Activated T-cell treated with anti-CD3 and anti-CD28 coated beads, Interleukin-2, amount 50 U/mL, for 4 hours (primary cell): ENCODE measurements around the gene MBP. TPM values are rescaled to one million over a fixed set of nuclear protein-coding genes. Genes with fewer than 3 reads are reported as not detected.

ENCODE experiments used
- ATAC-seq, 2 donors: fragments of 200-7000 bp; cut with Tn5 transposase; one replicate each; pipeline ENCODE4 v1.10.0; 2021
- DNase-seq: peaks from one replicate; pipeline ENCODE4 v3.0.0-alpha.2; 2020
- H3K27me3 Mint-ChIP-seq: one replicate; pipeline ENCODE4 v1.8.0; 2021; ENCODE audit warnings: low read depth, mixed read lengths
- H3K36me3 Mint-ChIP-seq: one replicate; pipeline ENCODE4 v1.8.0; 2022; ENCODE audit warnings: mixed read lengths; ENCODE audit not compliant: insufficient read depth
- H3K4me1 Mint-ChIP-seq: one replicate; pipeline ENCODE4 v1.8.0; 2021; ENCODE audit warnings: low read depth, mixed read lengths
- H3K4me3 Mint-ChIP-seq: one replicate; pipeline ENCODE4 v1.8.0; 2021; ENCODE audit warnings: mild to moderate bottlenecking, moderate library complexity, mixed read lengths
- H3K9me3 Mint-ChIP-seq: one replicate; pipeline ENCODE4 v1.8.0; 2021; ENCODE audit warnings: mixed read lengths
- total RNA-seq, 3 donors: library from RNA; stranded (reverse); gene quantifications; one replicate each; pipeline ENCODE4 v1.2.1, GENCODE V29; 2021

Gene MBP
- total RNA-seq, 3 donors from 2014 or later: 28.1 to 32.9 (median 32.3) TPM

- ATAC-seq (no peak), DNase-seq (no peak)
- Mint-ChIP-seq H3K36me3 (peaks cover 17% of the 10 kb centered on the region), H3K4me3 (no peak overlapping the region), H3K4me1 (peaks cover 63% of the 10 kb centered on the region), H3K9me3 (no peaks in the 10 kb centered on the region), H3K27me3 (no peaks in the 10 kb centered on the region)
These were observed 80.8 kb downstream of the MBP start for GRCh38 chr18:77051581-77052296.

GRCh38 chr18:77049938-77050337 is 82.6 kb downstream of the MBP start:
- no peak for ATAC-seq
- peaks cover 47% of the 10 kb centered on the region for H3K4me1 Mint-ChIP-seq

GRCh38 chr18:77047803-77048419 is 84.7 kb downstream of the MBP start:
- Mint-ChIP-seq H3K9me3 (no peaks in the 10 kb centered on the region), H3K27me3 (no peaks in the 10 kb centered on the region), H3K36me3 (peaks cover 23% of the 10 kb centered on the region), H3K4me1 (peaks cover 31% of the 10 kb centered on the region), H3K4me3 (no peak overlapping the region)
- DNase-seq (no peak), ATAC-seq (no peak)

More at GRCh38 chr18:77049938-77050337, 82.6 kb downstream of the MBP start:
- Mint-ChIP-seq H3K36me3 (peaks cover 17% of the 10 kb centered on the region), H3K27me3 (no peaks in the 10 kb centered on the region), H3K9me3 (no peaks in the 10 kb centered on the region), H3K4me3 (no peak overlapping the region)
- DNase-seq: no peak

DNA sequence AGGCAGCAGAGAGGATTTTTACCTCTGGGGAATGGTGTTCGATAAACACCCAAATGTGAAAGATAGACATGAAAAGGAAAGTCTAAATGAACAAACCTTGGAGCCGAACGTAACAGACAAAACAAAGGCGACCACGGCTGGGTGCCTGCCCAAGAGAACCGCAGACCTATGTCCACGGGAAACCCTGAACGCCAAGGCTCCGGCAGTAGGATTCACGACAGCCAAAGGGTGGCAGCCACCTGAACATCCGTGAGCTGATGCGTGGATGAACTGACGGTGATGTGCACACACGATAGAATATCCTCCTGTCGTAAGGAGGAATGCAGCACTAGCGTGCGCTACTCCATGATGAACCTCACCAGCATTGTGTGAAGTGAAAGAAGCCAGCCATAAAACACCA is 85.6 kb downstream of the MBP start:
- Mint-ChIP-seq H3K36me3 (peaks cover 23% of the 10 kb centered on the region), H3K27me3 (no peaks in the 10 kb centered on the region), H3K4me3 (no peak overlapping the region), H3K9me3 (no peaks in the 10 kb centered on the region), H3K4me1 (peaks cover 27% of the 10 kb centered on the region)
- DNase-seq (no peak), ATAC-seq (no peak)

DNA sequence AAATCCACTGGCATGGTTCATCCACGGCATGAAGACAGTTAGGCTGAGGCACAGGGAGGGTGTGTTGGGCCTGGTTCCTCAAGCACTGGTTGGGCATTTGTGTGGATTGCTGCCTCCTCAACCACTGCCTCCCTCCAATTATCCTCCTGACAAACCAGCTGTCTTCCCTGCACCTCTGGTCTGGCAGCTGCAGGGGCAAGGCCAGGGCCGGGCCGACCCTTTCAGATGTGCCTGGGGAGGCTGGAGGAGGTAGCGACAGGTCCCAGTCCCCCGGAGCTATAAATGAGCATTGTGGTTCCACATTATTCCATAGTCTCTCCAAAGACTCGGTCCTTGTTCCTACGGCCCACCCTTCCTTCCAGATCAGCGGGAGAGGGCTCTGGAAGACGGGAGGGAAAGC is 86.2 kb downstream of the MBP start:
- H3K4me3 Mint-ChIP-seq: no peak overlapping the region
- DNase-seq (no peak), ATAC-seq (no peak)
- H3K27me3 Mint-ChIP-seq: no peaks in the 10 kb centered on the region
- no peaks in the 10 kb centered on the region for H3K9me3 Mint-ChIP-seq
- peaks cover 21% of the 10 kb centered on the region for H3K36me3 Mint-ChIP-seq
- H3K4me1 Mint-ChIP-seq: peaks cover 22% of the 10 kb centered on the region

GRCh38 chr18:77045677-77046076 is 86.9 kb downstream of the MBP start:
- no peak for DNase-seq
- H3K4me3 Mint-ChIP-seq: no peak overlapping the region
- ATAC-seq: no peak
- H3K36me3 Mint-ChIP-seq: peaks cover 20% of the 10 kb centered on the region
- H3K4me1 Mint-ChIP-seq: peaks cover 20% of the 10 kb centered on the region
- no peaks in the 10 kb centered on the region for H3K9me3 Mint-ChIP-seq
- H3K27me3 Mint-ChIP-seq: no peaks in the 10 kb centered on the region

DNA sequence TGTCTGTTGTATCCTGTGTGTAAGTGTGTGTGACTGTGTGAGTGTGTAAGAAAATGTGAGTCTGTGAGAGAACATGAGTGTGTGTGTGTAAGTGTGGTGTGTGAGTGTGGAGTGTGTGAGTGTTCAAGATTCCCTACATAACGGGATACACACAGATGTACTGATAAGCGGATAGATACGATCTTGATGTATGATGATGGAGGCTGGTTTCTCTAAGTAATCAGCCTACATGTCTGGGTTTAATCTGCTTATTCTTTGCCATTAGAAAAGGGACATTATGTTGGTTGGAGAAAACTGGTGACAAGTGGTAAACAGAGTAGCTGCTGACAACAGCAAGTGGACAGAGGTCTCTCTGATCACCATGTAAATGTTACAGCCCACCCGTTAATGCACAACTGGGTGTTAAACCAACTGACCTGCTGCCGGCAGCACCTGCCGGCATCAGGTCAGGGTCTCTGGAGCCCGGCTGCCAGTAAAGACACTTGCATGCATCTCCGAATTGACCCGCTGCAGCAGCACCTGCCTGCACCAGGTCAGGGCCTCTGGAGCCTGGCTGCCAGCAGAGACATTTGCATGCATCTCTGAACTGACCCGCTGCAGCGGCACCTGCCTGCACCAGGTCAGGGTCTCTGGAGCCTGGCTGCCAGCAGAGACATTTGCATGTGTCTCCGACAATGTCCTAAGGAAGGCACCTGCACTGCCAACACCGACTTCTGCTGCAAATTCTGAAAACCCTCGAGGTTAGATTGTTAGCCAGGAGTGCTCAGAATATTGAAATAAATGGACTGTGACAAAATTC is 87.5 kb downstream of the MBP start:
- Mint-ChIP-seq H3K4me3 (no peak overlapping the region), H3K36me3 (peaks cover 22% of the 10 kb centered on the region), H3K9me3 (no peaks in the 10 kb centered on the region), H3K27me3 (no peaks in the 10 kb centered on the region), H3K4me1 (peaks cover 23% of the 10 kb centered on the region)
- ATAC-seq (no peak), DNase-seq (no peak)

DNA sequence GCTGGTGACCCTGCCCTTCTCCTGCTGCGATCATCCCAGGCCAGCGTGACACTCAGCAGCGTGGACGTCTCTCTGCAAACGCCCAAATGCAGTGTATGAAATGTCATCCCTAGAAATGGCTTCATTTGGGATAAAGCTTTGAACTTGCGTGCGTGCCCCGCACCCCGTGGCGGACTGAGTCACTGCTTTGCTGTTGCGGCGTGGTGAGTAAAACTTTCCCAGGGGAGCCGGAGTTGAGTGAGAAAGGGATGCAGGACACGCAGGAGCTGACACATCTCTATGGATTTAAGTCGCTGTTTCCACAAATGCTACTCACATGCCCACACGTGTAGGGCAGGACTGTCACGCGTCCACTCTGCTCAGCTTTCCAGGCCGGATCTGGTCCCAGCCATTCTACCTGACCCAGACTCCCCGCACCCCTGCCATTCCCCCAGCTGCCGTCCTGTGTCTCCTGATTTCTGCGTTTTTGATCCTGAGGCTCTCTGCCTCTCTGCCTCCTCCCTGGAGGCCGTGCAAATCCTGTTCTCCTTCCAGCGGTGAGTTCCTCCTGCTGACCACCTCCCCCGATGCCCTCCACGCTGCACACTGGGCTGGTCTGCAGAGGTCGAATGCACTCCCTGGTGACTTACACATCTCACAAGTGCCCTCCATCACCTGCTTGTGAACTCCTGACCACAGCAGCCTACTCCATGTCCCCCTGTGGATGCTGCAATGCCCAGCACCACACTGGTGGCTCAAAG is 88.9 kb downstream of the MBP start:
- peaks cover 32% of the 10 kb centered on the region for H3K4me1 Mint-ChIP-seq
- no peaks in the 10 kb centered on the region for H3K27me3 Mint-ChIP-seq
- no peak overlapping the region for H3K4me3 Mint-ChIP-seq
- no peaks in the 10 kb centered on the region for H3K9me3 Mint-ChIP-seq
- peaks cover 22% of the 10 kb centered on the region for H3K36me3 Mint-ChIP-seq
- no peak for ATAC-seq
- no peak for DNase-seq

GRCh38 chr18:77042583-77042982 is 90.0 kb downstream of the MBP start:
- DNase-seq: no peak
- ATAC-seq: no peak
- no peaks in the 10 kb centered on the region for H3K27me3 Mint-ChIP-seq
- H3K4me3 Mint-ChIP-seq: no peak overlapping the region
- H3K9me3 Mint-ChIP-seq: no peaks in the 10 kb centered on the region
- peaks cover 17% of the 10 kb centered on the region for H3K36me3 Mint-ChIP-seq
- peaks cover 38% of the 10 kb centered on the region for H3K4me1 Mint-ChIP-seq

GRCh38 chr18:77039196-77040130 is 93.1 kb downstream of the MBP start:
- Mint-ChIP-seq H3K9me3 (no peaks in the 10 kb centered on the region), H3K27me3 (no peaks in the 10 kb centered on the region), H3K36me3 (peaks cover 21% of the 10 kb centered on the region), H3K4me1 (peaks cover 49% of the 10 kb centered on the region), H3K4me3 (no peak overlapping the region)
- DNase-seq (no peak), ATAC-seq (no peak)

DNA sequence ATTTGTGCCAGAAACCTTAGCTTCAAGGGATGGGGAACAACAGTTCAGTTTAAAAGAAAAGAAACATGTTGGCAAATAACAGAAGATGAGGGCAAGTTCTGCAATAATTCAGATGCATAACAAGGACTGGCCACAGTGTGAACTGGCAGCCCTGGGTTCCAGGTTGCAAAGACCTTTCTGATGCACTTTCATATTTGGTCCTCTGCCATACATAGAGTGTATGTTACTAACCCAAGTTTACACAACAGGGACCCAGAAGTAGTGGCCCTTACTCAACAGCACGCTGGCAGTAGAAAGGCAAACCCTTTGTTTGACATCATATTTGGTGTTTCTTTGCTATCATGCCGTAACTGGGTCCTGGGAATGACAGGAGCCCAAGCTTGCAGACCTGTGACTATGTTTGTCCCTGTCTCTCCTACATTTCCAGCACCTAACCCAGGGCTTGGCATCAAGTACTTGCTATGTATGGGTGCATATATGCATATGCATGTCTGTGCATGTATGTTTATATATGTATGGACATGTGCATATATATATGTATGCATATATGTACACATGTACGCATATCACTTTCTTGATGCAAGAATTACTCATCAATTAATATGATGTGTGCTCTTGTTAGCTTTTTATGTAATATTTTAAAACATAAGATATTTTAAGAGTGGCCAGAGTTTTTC is 94.3 kb downstream of the MBP start:
- ATAC-seq (no peak), DNase-seq (no peak)
- H3K36me3 Mint-ChIP-seq: peaks cover 19% of the 10 kb centered on the region
- H3K4me1 Mint-ChIP-seq: peaks cover 60% of the 10 kb centered on the region
- no peaks in the 10 kb centered on the region for H3K27me3 Mint-ChIP-seq
- H3K4me3 Mint-ChIP-seq: no peak overlapping the region
- no peaks in the 10 kb centered on the region for H3K9me3 Mint-ChIP-seq

GRCh38 chr18:77037567-77037966 is 95.0 kb downstream of the MBP start:
- DNase-seq: no peak
- no peak overlapping the region for H3K4me3 Mint-ChIP-seq
- no peaks in the 10 kb centered on the region for H3K9me3 Mint-ChIP-seq
- no peaks in the 10 kb centered on the region for H3K27me3 Mint-ChIP-seq
- peaks cover 63% of the 10 kb centered on the region for H3K4me1 Mint-ChIP-seq
- H3K36me3 Mint-ChIP-seq: peaks cover 18% of the 10 kb centered on the region
- no peak for ATAC-seq
